Lung (tissue), 16 donors: ENCODE measurements around the gene AAR2. TPM values are rescaled to one million over a fixed set of nuclear protein-coding genes. Genes with fewer than 3 reads are reported as not detected.

ENCODE experiments used
- ATAC-seq: fragments of 200-7000 bp; cut with Tn5 transposase; one replicate; pipeline ENCODE4 v1.9.1; 2020; ENCODE audit warnings: moderate number of reproducible peaks; ENCODE audit not compliant: insufficient read depth, low FRiP score
- DNase-seq, 3 donors: peaks; one replicate each; pipeline ENCODE4 v3.0.0-alpha.2; 2013 to 2017
- H3K27ac ChIP-seq, 2 donors: one replicate each; pipeline ENCODE4 v1.5.1; 2013; ENCODE audit warnings: mild to moderate bottlenecking in 2 of 2, moderate library complexity in 2 of 2, control low read depth in 1 of 2, inconsistent platforms in 1 of 2, low read depth in 1 of 2, low read length in 1 of 2
- H3K27me3 ChIP-seq, 3 donors: one replicate each; pipeline ENCODE4 v1.5.1; 2013; ENCODE audit warnings: low read length in 2 of 3; ENCODE audit not compliant: control insufficient read depth in 3 of 3, insufficient read depth in 3 of 3
- H3K36me3 ChIP-seq, 4 donors: one replicate each; pipeline ENCODE4 v1.5.1; 2013; ENCODE audit warnings: low read length in 4 of 4, mild to moderate bottlenecking in 1 of 4, moderate library complexity in 1 of 4; ENCODE audit not compliant: control insufficient read depth in 4 of 4, insufficient read depth in 4 of 4
- H3K4me1 ChIP-seq, 5 donors: one replicate each; pipeline ENCODE4 v1.5.1; 2013; ENCODE audit warnings: low read length in 5 of 5, mild to moderate bottlenecking in 2 of 5, moderate library complexity in 1 of 5; ENCODE audit not compliant: control insufficient read depth in 5 of 5, insufficient read depth in 5 of 5
- H3K4me3 ChIP-seq: one replicate; pipeline ENCODE4 v1.5.1; 2013; ENCODE audit warnings: mild to moderate bottlenecking, control low read depth, moderate library complexity
- H3K9ac ChIP-seq, 2 donors: one replicate each; pipeline ENCODE4 v1.5.1; 2013; ENCODE audit warnings: low read length in 2 of 2, control low read depth in 1 of 2; ENCODE audit not compliant: insufficient read depth in 1 of 2
- H3K9me3 ChIP-seq, 4 donors: one replicate each; pipeline ENCODE4 v1.5.1; 2013; ENCODE audit warnings: low read length in 3 of 4, mild to moderate bottlenecking in 1 of 4, moderate library complexity in 1 of 4; ENCODE audit not compliant: control insufficient read depth in 4 of 4, insufficient read depth in 3 of 4
- CTCF ChIP-seq: IDR thresholded peaks from 2 replicates; pipeline ENCODE4 v1.5.1; 2012; ENCODE audit warnings: mild to moderate bottlenecking; ENCODE audit errors: control extremely low read depth, extremely low read depth
- WGBS, 2 donors: extraction: QIAGEN DNeasy Blood & Tissue Kit; methylation state at CpG; one replicate each; pipeline ENCODE4 v1.1.7; 2013; 5-methylcytosine and 5-hydroxymethylcytosine counted together
- long read RNA-seq, 5 donors: transcript quantifications; one replicate each; lab custom pipeline, GENCODE V29; 2026
- polyA plus RNA-seq, 2 donors: library from polyadenylated mRNA; stranded (reverse); fragments of 200-250 nt; gene quantifications; one replicate each; pipeline ENCODE4 v1.2.1, GENCODE V29; 2013
- total RNA-seq, 2 donors: library from RNA; depleted of rRNA in 1 of 2; stranded (reverse); fragments of >200 nt in 1 of 2; gene quantifications; one replicate each; pipeline ENCODE4 v1.2.1, GENCODE V29; 2014 to 2021
- donor health status: control.
- donor health status: control.
- donor health status: Bipolar disorder and iron deficiency.
- donor health status: healthy.
- donor health status: DM: yes; HTN: yes; CAD: no.

The AAR2 gene
- total RNA-seq (10 to 100 TPM; 27.6 to 30.9 TPM), polyA plus RNA-seq (10 to 100 TPM; 18.1 to 31.2 TPM)
- long read RNA-seq, donor 1, transcript AAR2-201 (4 exons, 2,430 nt): major isoform, 16 of 30 reads
- long read RNA-seq, donor 1, partial matches to known transcripts: 14 of 30 reads
- long read RNA-seq, donor 1, other reads (novel, unspliced or antisense): 0 of 30 reads
- long read RNA-seq, donor 2, partial matches to known transcripts: 0 of 3 reads
- long read RNA-seq, donor 2, other reads (novel, unspliced or antisense): 0 of 3 reads
- long read RNA-seq, donor 3, transcript AAR2-201 (4 exons, 2,430 nt): major isoform, 5 of 5 reads
- long read RNA-seq, donor 3, partial matches to known transcripts: 0 of 5 reads
- long read RNA-seq, donor 3, other reads (novel, unspliced or antisense): 0 of 5 reads
- long read RNA-seq, donor 4, partial matches to known transcripts: 0 of 1 reads
- long read RNA-seq, donor 4, other reads (novel, unspliced or antisense): 0 of 1 reads
- long read RNA-seq, donor 5, transcript AAR2-201 (4 exons, 2,430 nt): major isoform, 21 of 21 reads
- long read RNA-seq, donor 5, partial matches to known transcripts: 0 of 21 reads
- long read RNA-seq, donor 5, other reads (novel, unspliced or antisense): 0 of 21 reads

DNA sequence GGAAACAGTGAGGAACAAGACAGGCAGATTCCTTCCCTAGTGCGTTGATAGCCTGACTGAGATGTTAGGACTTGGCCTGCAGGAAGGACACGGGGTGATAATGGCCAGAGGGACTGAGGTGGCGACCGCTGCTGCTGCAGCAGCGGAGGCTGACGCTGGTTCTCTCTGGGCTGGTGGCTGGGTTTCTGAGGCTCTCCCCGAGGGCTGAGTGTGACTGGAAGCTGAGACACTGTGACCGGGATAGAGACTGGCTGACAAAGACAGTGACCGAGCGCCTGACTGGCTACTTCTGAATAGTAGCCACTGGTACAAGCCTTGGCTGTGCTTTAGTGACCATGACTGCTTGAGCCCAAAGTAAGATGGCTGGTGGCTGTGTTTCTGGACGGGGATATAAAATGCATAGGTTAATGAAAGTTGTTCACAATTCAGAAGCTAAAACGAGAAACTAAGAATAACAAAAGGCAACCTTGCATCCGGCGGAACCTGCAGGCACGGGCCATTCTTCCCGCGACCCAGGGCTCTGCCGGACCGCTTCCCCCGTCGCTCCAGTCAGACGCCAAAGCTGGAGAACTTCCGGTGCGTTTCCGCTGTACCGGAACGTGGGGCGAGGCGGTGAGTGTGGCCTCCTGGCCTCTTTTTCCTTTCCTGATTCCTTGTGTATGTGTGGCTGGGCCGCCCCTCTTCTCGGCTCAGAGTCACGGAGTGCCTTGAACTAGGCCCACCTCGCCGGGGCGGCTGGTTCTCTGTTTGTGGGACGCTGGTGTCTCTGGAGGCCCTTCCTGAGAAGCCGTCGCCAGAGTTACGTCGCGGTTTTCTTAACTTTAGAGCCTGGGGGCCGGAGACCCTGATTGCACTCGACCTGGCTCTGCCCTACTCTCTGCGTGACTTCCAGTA is at the start of gene AAR2:
Gene AAR2 (plus strand): TSS at position 587 of the 894 bp plus-strand sequence. CDS start 3,391 bp downstream, outside the sequence.
- DNase-seq (peak; percentile 82 to 89 (median 84)), ATAC-seq (peak; percentile 88)
- no peaks in the 10 kb centered on the region for H3K27me3 ChIP-seq
- peak within 1 kb of the TSS; percentile 43 to 88 for H3K27ac ChIP-seq
- WGBS, 2 donors: 15 to 17% methylated on average over 44 of the region's 44 CpGs
- no peak for TF ChIP-seq CTCF
- H3K9ac ChIP-seq: peak within 1 kb of the TSS; percentile 74 to 96
- H3K4me3 ChIP-seq: peak within 1 kb of the TSS; percentile 92
- H3K9me3 ChIP-seq: no peaks in the 10 kb centered on the region
- H3K4me1 ChIP-seq: peaks cover 0 to 10% (median 9%) of the 10 kb centered on the region in 5 donors
- peaks cover 2 to 12% (median 5%) of the 10 kb centered on the region in 4 donors for H3K36me3 ChIP-seq

DNA sequence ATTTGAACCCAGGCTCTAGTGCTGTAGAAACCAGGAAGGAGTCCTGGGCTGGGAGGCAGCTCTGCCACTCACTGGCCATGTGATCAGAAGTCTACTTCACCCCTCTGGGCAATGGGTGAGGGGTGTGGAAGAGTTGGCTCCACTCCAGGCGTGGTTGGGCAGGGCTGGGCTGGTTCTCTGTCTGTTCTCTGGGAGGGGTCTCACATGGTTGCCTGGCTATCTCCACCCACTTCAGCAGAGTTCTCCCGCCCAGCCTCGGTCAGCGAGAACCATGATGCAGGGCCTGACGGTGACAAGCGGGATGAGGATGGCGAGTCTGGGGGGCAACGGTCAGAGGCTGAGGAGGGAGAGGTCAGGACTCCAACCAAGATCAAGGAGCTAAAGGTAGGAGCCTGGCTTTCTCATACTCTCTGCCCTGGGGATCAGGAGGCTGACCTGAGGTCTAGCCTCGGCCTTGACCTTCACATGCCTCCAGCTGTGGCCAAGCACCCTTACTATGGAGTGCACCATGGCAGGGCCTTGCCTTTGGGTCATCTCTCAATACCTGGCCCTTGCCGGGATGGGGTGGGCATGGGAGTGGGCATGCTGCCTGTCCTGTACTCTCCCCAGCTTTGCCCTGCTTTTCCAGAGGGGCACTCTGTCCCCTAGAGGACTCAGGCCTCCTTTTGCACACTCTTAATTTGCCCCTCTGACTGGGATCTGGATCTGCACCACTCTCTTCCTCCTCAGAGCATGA is 42.1 kb upstream of the AAR2 start:
- 95 to 98% methylated on average over 10 of the region's 10 CpGs for WGBS, 2 donors
- peaks cover 0 to 36% (median 9%) of the 10 kb centered on the region in 4 donors for H3K36me3 ChIP-seq
- no peak for DNase-seq

More for the DNA sequence above, 42.1 kb upstream of the AAR2 start:
- no peak overlapping the region for H3K9ac ChIP-seq
- no peaks in the 10 kb centered on the region for H3K4me1 ChIP-seq
- no peak overlapping the region for H3K27ac ChIP-seq
- H3K9me3 ChIP-seq: no peaks in the 10 kb centered on the region
- H3K4me3 ChIP-seq: no peak overlapping the region
- ATAC-seq: no peak
- no peaks in the 10 kb centered on the region for H3K27me3 ChIP-seq
- TF ChIP-seq CTCF: no peak
